ENCODE data around the gene SOX18. TPM values are rescaled to one million over a fixed set of nuclear protein-coding genes. Genes with fewer than 3 reads are reported as not detected.
A peak's percentile ranks its signal among the peaks of the same experiment; 100 is the strongest.

Gene SOX18
- total and polyA plus RNA-seq, 5 donors from 2014 or later, result not detected

GRCh38 chr20:64042054-64042781, 7.2 kb downstream of the SOX18 start:
- H3K36me3 Mint-ChIP-seq, result no peaks in the 10 kb centered on the region
- Histone ChIP-seq H3K27me3 (ENCODE audit: control insufficient read depth, insufficient read depth, low read length) (no peaks in the 10 kb centered on the region), H3K4me3 (ENCODE audit: low read depth, low read length) (peak overlapping the region; percentile 37), H3K9me3 (ENCODE audit: control insufficient read depth in 2 of 2, low read length in 2 of 2) (no peaks in the 10 kb centered on the region), H3K36me3 (ENCODE audit: control insufficient read depth, insufficient read depth, low read length) (no peaks in the 10 kb centered on the region), H3K4me1 (ENCODE audit: control insufficient read depth, insufficient read depth, low read length, poor library complexity, severe bottlenecking) (peaks cover 49% of the 10 kb centered on the region), H3K27ac (ENCODE audit: insufficient read depth, low read length, poor library complexity, severe bottlenecking) (peak overlapping the region; percentile 69)
- DNase-seq (peak in 1 of 3 donors; percentile 63), ATAC-seq (ENCODE audit: low read depth in 2 of 2) (no peak)
- H3K27me3 Mint-ChIP-seq, result peaks cover 32% of the 10 kb centered on the region
- peaks cover 0 to 1% (median 0%) of the 10 kb centered on the region in 7 donors for H3K9me3 Mint-ChIP-seq
- peaks cover 0 to 48% (median 19%) of the 10 kb centered on the region in 4 donors for H3K4me1 Mint-ChIP-seq
- peak overlapping the region; percentile 34 to 86 (median 76) for H3K4me3 Mint-ChIP-seq
- peak overlapping the region in 2 of 3 donors; percentile 79 to 85 for H3K27ac Mint-ChIP-seq

GRCh38 chr20:64041781-64042053, 7.7 kb downstream of the SOX18 start:
- H3K27me3 Mint-ChIP-seq, result peaks cover 28% of the 10 kb centered on the region
- H3K27ac ChIP-seq (ENCODE audit: insufficient read depth, low read length, poor library complexity, severe bottlenecking), result peak overlapping the region; percentile 69
- peak overlapping the region; percentile 34 to 86 (median 76) for H3K4me3 Mint-ChIP-seq
- H3K9me3 ChIP-seq (ENCODE audit: control insufficient read depth in 2 of 2, low read length in 2 of 2), result no peaks in the 10 kb centered on the region
- DNase-seq, result no peak
- H3K9me3 Mint-ChIP-seq, result peaks cover 0 to 1% (median 0%) of the 10 kb centered on the region in 7 donors
- H3K4me1 Mint-ChIP-seq, result peaks cover 0 to 47% (median 21%) of the 10 kb centered on the region in 4 donors
- no peaks in the 10 kb centered on the region for H3K27me3 ChIP-seq (ENCODE audit: control insufficient read depth, insufficient read depth, low read length)
- H3K27ac Mint-ChIP-seq, result peak overlapping the region in 2 of 3 donors; percentile 79
- H3K4me3 ChIP-seq (ENCODE audit: low read depth, low read length), result peak overlapping the region; percentile 37
- H3K36me3 Mint-ChIP-seq, result no peaks in the 10 kb centered on the region
- ATAC-seq (ENCODE audit: low read depth in 2 of 2), result no peak
- H3K36me3 ChIP-seq (ENCODE audit: control insufficient read depth, insufficient read depth, low read length), result no peaks in the 10 kb centered on the region
- H3K4me1 ChIP-seq (ENCODE audit: control insufficient read depth, insufficient read depth, low read length, poor library complexity, severe bottlenecking), result peaks cover 54% of the 10 kb centered on the region

- peaks cover 0 to 1% (median 0%) of the 10 kb centered on the region in 7 donors for H3K9me3 Mint-ChIP-seq
- H3K36me3 Mint-ChIP-seq, result no peaks in the 10 kb centered on the region
- no peaks in the 10 kb centered on the region for H3K27me3 ChIP-seq (ENCODE audit: control insufficient read depth, insufficient read depth, low read length)
- H3K4me3 Mint-ChIP-seq, result peak overlapping the region; percentile 34 to 86 (median 76)
- H3K4me1 Mint-ChIP-seq, result peaks cover 0 to 48% (median 23%) of the 10 kb centered on the region in 4 donors
- H3K27ac ChIP-seq (ENCODE audit: insufficient read depth, low read length, poor library complexity, severe bottlenecking), result no peak overlapping the region
- H3K27me3 Mint-ChIP-seq, result peaks cover 23% of the 10 kb centered on the region
- peaks cover 58% of the 10 kb centered on the region for H3K4me1 ChIP-seq (ENCODE audit: control insufficient read depth, insufficient read depth, low read length, poor library complexity, severe bottlenecking)
- H3K27ac Mint-ChIP-seq, result peak overlapping the region in 2 of 3 donors; percentile 31 to 79
- no peaks in the 10 kb centered on the region for H3K36me3 ChIP-seq (ENCODE audit: control insufficient read depth, insufficient read depth, low read length)
- DNase-seq (no peak), ATAC-seq (ENCODE audit: low read depth in 2 of 2) (no peak)
- no peaks in the 10 kb centered on the region for H3K9me3 ChIP-seq (ENCODE audit: control insufficient read depth in 2 of 2, low read length in 2 of 2)
- no peak overlapping the region for H3K4me3 ChIP-seq (ENCODE audit: low read depth, low read length)
Measured at GRCh38 chr20:64041040-64041780, 8.2 kb downstream of the SOX18 start.

- no peak for DNase-seq
- H3K27me3 Mint-ChIP-seq, result peaks cover 18% of the 10 kb centered on the region
Measured at GRCh38 chr20:64040231-64041039, 9.0 kb downstream of the SOX18 start.

GRCh38 chr20:64039293-64040160, 9.9 kb downstream of the SOX18 start:
- DNase-seq (no peak), ATAC-seq (ENCODE audit: low read depth in 2 of 2) (no peak)
- Histone ChIP-seq H3K27ac (ENCODE audit: insufficient read depth, low read length, poor library complexity, severe bottlenecking) (no peak overlapping the region), H3K9me3 (ENCODE audit: control insufficient read depth in 2 of 2, low read length in 2 of 2) (no peaks in the 10 kb centered on the region), H3K4me1 (ENCODE audit: control insufficient read depth, insufficient read depth, low read length, poor library complexity, severe bottlenecking) (peaks cover 75% of the 10 kb centered on the region), H3K4me3 (ENCODE audit: low read depth, low read length) (no peak overlapping the region), H3K27me3 (ENCODE audit: control insufficient read depth, insufficient read depth, low read length) (no peaks in the 10 kb centered on the region), H3K36me3 (ENCODE audit: control insufficient read depth, insufficient read depth, low read length) (no peaks in the 10 kb centered on the region)
- peak overlapping the region; percentile 81 to 95 (median 83) for H3K4me3 Mint-ChIP-seq
- H3K27ac Mint-ChIP-seq, result peak overlapping the region in 2 of 3 donors; percentile 71 to 88
- peaks cover 16% of the 10 kb centered on the region for H3K27me3 Mint-ChIP-seq
- no peaks in the 10 kb centered on the region for H3K9me3 Mint-ChIP-seq
- H3K36me3 Mint-ChIP-seq, result no peaks in the 10 kb centered on the region
- H3K4me1 Mint-ChIP-seq, result peaks cover 0 to 54% (median 26%) of the 10 kb centered on the region in 4 donors

More at GRCh38 chr20:64040231-64041039, 9.0 kb downstream of the SOX18 start:
- ATAC-seq (ENCODE audit: low read depth in 2 of 2), result no peak
- no peak overlapping the region for H3K27ac ChIP-seq (ENCODE audit: insufficient read depth, low read length, poor library complexity, severe bottlenecking)
- Mint-ChIP-seq H3K36me3 (no peaks in the 10 kb centered on the region), H3K27ac (peak overlapping the region in 2 of 3 donors; percentile 71 to 88), H3K4me1 (peaks cover 0 to 48% (median 23%) of the 10 kb centered on the region in 4 donors), H3K9me3 (no peaks in the 10 kb centered on the region), H3K4me3 (peak overlapping the region; percentile 73 to 95 (median 83))
- H3K9me3 ChIP-seq (ENCODE audit: control insufficient read depth in 2 of 2, low read length in 2 of 2), result no peaks in the 10 kb centered on the region
- H3K4me1 ChIP-seq (ENCODE audit: control insufficient read depth, insufficient read depth, low read length, poor library complexity, severe bottlenecking), result peaks cover 66% of the 10 kb centered on the region
- no peaks in the 10 kb centered on the region for H3K36me3 ChIP-seq (ENCODE audit: control insufficient read depth, insufficient read depth, low read length)
- H3K4me3 ChIP-seq (ENCODE audit: low read depth, low read length), result no peak overlapping the region
- H3K27me3 ChIP-seq (ENCODE audit: control insufficient read depth, insufficient read depth, low read length), result no peaks in the 10 kb centered on the region

- Mint-ChIP-seq H3K9me3 (no peaks in the 10 kb centered on the region), H3K27ac (no peak overlapping the region), H3K36me3 (no peaks in the 10 kb centered on the region), H3K27me3 (peaks cover 8% of the 10 kb centered on the region), H3K4me3 (peak overlapping the region; percentile 73 to 84 (median 82)), H3K4me1 (peaks cover 0 to 55% (median 20%) of the 10 kb centered on the region in 4 donors)
- peak; percentile 65 to 84 (median 76) for DNase-seq
- Histone ChIP-seq H3K27me3 (ENCODE audit: control insufficient read depth, insufficient read depth, low read length) (no peaks in the 10 kb centered on the region), H3K36me3 (ENCODE audit: control insufficient read depth, insufficient read depth, low read length) (no peaks in the 10 kb centered on the region), H3K9me3 (ENCODE audit: control insufficient read depth in 2 of 2, low read length in 2 of 2) (no peaks in the 10 kb centered on the region), H3K27ac (ENCODE audit: insufficient read depth, low read length, poor library complexity, severe bottlenecking) (peak overlapping the region; percentile 33), H3K4me1 (ENCODE audit: control insufficient read depth, insufficient read depth, low read length, poor library complexity, severe bottlenecking) (peaks cover 81% of the 10 kb centered on the region), H3K4me3 (ENCODE audit: low read depth, low read length) (no peak overlapping the region)
- ATAC-seq (ENCODE audit: low read depth in 2 of 2), result peak; percentile 72 to 75
Measured at GRCh38 chr20:64038565-64039292, 10.7 kb downstream of the SOX18 start.

Measured in CD4-positive, CD25-positive, alpha-beta regulatory T cell (primary cell).